K562 (cell line): Measurements from ENCODE around the gene CD37. TPM values are rescaled to one million over a fixed set of nuclear protein-coding genes. Genes with fewer than 3 reads are reported as not detected.

Source experiments
- ARID3B ChIP-seq: fragments of 250-450 bp; sonication (Bioruptor Pico); IDR thresholded peaks from 2 replicates; pipeline ENCODE4 v1.4.0; 2020; ENCODE audit warnings: borderline replicate concordance
- DMBX1 ChIP-seq: fragments of 250-450 bp; sonication (Bioruptor Pico); IDR thresholded peaks from 2 replicates; pipeline ENCODE4 v1.8.0; 2022; ENCODE audit warnings: inconsistent platforms, mild to moderate bottlenecking, moderate library complexity, borderline replicate concordance
- E2F1 ChIP-seq: sonication (generic); formaldehyde crosslinking; IDR thresholded peaks from 2 replicates; pipeline ENCODE4 v1.8.1; 2023; ENCODE audit warnings: mild to moderate bottlenecking, missing genetic modification reagents, moderate library complexity
- EP400 ChIP-seq: fragments of 450-650 bp; IDR thresholded peaks from 2 replicates; pipeline ENCODE4 v1.6.1; 2017; ENCODE audit warnings: antibody characterized with exemption, mild to moderate bottlenecking, moderate library complexity
- HNRNPL ChIP-seq: fragments of 200-400 bp; formaldehyde crosslinking; IDR thresholded peaks from 2 replicates; pipeline ENCODE4 v1.6.1; 2017; ENCODE audit warnings: low read depth, mild to moderate bottlenecking, low read length
- POLR2G ChIP-seq: fragments of 200-400 bp; formaldehyde crosslinking; IDR thresholded peaks from 2 replicates; pipeline ENCODE4 v1.6.1; 2017; ENCODE audit warnings: low read depth, mild to moderate bottlenecking, antibody characterized with exemption, low read length, moderate library complexity
- RAD51 ChIP-seq: fragments of 450-650 bp; IDR thresholded peaks from 2 replicates; pipeline ENCODE4 v1.7.1; 2016; ENCODE audit warnings: low read depth, mild to moderate bottlenecking, borderline replicate concordance
- RFX1 ChIP-seq: fragments of 450-650 bp; IDR thresholded peaks from 2 replicates; pipeline ENCODE4 v1.6.1; 2016; ENCODE audit warnings: mild to moderate bottlenecking, moderate library complexity
- TOE1 ChIP-seq, 2 experiments: fragments of 450-650 bp in 1 of 2; sonication (generic) in 1 of 2; formaldehyde crosslinking in 1 of 2; IDR thresholded peaks; 2 replicates each; pipeline versions ENCODE4 v1.7.1 to v1.8.0; 2016 to 2022; ENCODE audit warnings: borderline replicate concordance in 2 of 2, mild to moderate bottlenecking in 2 of 2, antibody characterized with exemption in 1 of 2, inconsistent platforms in 1 of 2, low read depth in 1 of 2, missing genetic modification reagents in 1 of 2, moderate library complexity in 1 of 2
- VEZF1 ChIP-seq: fragments of 200-800 bp; sonication (Bioruptor generic); IDR thresholded peaks from 2 replicates; pipeline ENCODE4 v1.6.1; 2017; ENCODE audit warnings: missing genetic modification characterization, missing compliant biosample characterization
- ZNF184 ChIP-seq: sonication (generic); formaldehyde crosslinking; IDR thresholded peaks from 2 replicates; pipeline ENCODE4 v1.5.0; 2020; ENCODE audit warnings: missing genetic modification reagents
- ZNF24 ChIP-seq: fragments of 450-650 bp; IDR thresholded peaks from 2 replicates; pipeline ENCODE4 v1.6.1; 2016
- ZNF274 ChIP-seq: IDR thresholded peaks from 2 replicates; pipeline ENCODE4 v1.6.1; 2011; ENCODE audit warnings: low read depth, mild to moderate bottlenecking, low read length, moderate library complexity, borderline replicate concordance
- ZNF507 ChIP-seq: conservative IDR thresholded peaks from 2 replicates; pipeline ENCODE4 v1.6.1; 2017; ENCODE audit warnings: missing genetic modification characterization, missing compliant biosample characterization
- ZNF512 ChIP-seq: IDR thresholded peaks from 2 replicates; pipeline ENCODE4 v1.6.1; 2016; ENCODE audit warnings: missing genetic modification characterization, missing compliant biosample characterization
- ZNF518B ChIP-seq: fragments of 250-450 bp; sonication (Bioruptor Pico); IDR thresholded peaks from 2 replicates; pipeline ENCODE4 v1.5.0; 2021; ENCODE audit warnings: mild to moderate bottlenecking, moderate library complexity
- polyA plus RNA-seq, 8 experiments: library from polyadenylated mRNA; depleted of rRNA in 4 of 8; stranded (reverse) in 5 of 8; unstranded in 3 of 8; fragments of >200 nt; fragmentation: Nextera tagmentation in 2 of 8; fragmentation: Illumina TruSeq in 1 of 8; extraction: Ambion mirVana in 2 of 8; extraction: Trizol in 1 of 8; gene quantifications; 2 replicates each; pipeline versions ENCODE4 v1.2.1 to v1.2.3, GENCODE V29; 2011 to 2014; ENCODE audit warnings: inconsistent platforms in 1 of 8, missing spikeins in 1 of 8
- total RNA-seq, 7 experiments: library from RNA; depleted of rRNA in 6 of 7; stranded (reverse); fragments of >200 nt in 6 of 7; fragmentation: Illumina TruSeq in 2 of 7; extraction: Trizol in 2 of 7; gene quantifications; 2 replicates each; pipeline versions ENCODE4 v1.2.1 to v1.2.3, GENCODE V29; 2011 to 2021; ENCODE audit warnings: low replicate concordance in 1 of 7
- TF ChIP-seq, protein P1 (sequence below), 2 experiments: fragments of 450-650 bp; IDR thresholded peaks; 2 replicates each; pipeline ENCODE4 v1.6.1; 2016

CD37 gene
- total and polyA plus RNA-seq, 9 of the 15 experiments (the other 6 are each of a cell fraction or from before 2014, with no cell fraction given), result 2.5 to 19.0 (median 7.4) TPM

DNA sequence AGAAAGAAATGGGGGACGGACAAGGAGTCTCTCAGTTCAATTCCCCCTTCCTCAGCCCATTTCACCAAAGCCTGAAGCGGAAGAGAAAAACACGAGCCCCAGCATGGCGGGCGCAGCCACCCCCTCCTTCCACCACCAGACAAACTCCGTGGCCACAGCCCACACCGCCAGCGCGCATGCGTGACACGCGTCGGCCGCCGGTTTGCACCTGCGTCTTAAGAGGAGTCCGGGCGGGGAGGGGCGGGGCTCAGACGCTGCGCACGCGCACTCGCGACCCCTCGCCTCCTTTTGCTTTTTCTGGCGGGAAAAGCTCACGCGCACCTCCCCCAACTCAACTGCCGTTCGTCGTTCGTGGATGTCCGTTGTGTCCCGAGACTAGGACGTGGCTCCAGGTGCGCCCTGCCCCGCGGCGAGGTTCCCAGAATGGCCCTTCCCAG, 52.7 kb downstream of the CD37 start, which contains the start of gene KASH5 (continued):
- TF ChIP-seq E2F1 (CRISPR knock-in tag) (0 out of 2 replicates have a peak, but pooled peaks have one; percentile 29), ZNF512 (tag) (no peak), EP400 (peak; percentile 41), ZNF518B (no peak), DMBX1 (CRISPR knock-in tag) (no peak), RFX1 (no peak), ZNF184 (no peak), ARID3B (no peak), RAD51 (no peak), HNRNPL (no peak), POLR2G (peak; percentile 71), ZNF274 (no peak), TOE1 (IDR thresholded peaks at IDR 0.05; ENCODE audit: borderline replicate concordance) (no peak), TOE1 (CRISPR knock-in tag; IDR thresholded peaks at IDR 0.05; ENCODE audit: borderline replicate concordance, low read depth) (no peak), ZNF507 (tag) (no peak), ZNF24 (no peak), VEZF1 (CRISPR knock-in tag) (peak; percentile 71)
- TF ChIP-seq, protein P1, sequence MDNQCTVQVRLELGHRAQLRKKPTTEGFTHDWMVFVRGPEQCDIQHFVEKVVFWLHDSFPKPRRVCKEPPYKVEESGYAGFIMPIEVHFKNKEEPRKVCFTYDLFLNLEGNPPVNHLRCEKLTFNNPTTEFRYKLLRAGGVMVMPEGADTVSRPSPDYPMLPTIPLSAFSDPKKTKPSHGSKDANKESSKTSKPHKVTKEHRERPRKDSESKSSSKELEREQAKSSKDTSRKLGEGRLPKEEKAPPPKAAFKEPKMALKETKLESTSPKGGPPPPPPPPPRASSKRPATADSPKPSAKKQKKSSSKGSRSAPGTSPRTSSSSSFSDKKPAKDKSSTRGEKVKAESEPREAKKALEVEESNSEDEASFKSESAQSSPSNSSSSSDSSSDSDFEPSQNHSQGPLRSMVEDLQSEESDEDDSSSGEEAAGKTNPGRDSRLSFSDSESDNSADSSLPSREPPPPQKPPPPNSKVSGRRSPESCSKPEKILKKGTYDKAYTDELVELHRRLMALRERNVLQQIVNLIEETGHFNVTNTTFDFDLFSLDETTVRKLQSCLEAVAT (IDR thresholded peaks at IDR 0.05), result no peak
